SIG-M5 treated with dmso at 0.1 percent for 504 hours (cell line): ENCODE measurements around the gene GAA.
"Not testable (repeated sequence)": the region's sequence is repeated elsewhere in the genome, so short reads cannot be mapped to it uniquely, and the experiment has no call there.

ENCODE experiments used
- DNase-seq: peaks from one replicate; lab custom pipeline; 2025; ENCODE audit not compliant: unreplicated experiment; lab: John Stamatoyannopoulos, UW

Gene GAA

GRCh38 chr17:80082403-80083135, 18.8 kb upstream of the GAA start:
- DNase-seq = peak; percentile 81

- no peak for DNase-seq
Measured at GRCh38 chr17:80083136-80083661, 18.2 kb upstream of the GAA start.

GRCh38 chr17:80084773-80085172, 16.6 kb upstream of the GAA start:
- DNase-seq = no peak

GRCh38 chr17:80086081-80086480, 15.3 kb upstream of the GAA start:
- DNase-seq = no peak

GRCh38 chr17:80086616-80087015, 14.8 kb upstream of the GAA start:
- no peak for DNase-seq

GRCh38 chr17:80087346-80088265, 13.8 kb upstream of the GAA start:
- DNase-seq = no peak

- no peak for DNase-seq
Measured at GRCh38 chr17:80089762-80090161, 11.6 kb upstream of the GAA start.

DNA sequence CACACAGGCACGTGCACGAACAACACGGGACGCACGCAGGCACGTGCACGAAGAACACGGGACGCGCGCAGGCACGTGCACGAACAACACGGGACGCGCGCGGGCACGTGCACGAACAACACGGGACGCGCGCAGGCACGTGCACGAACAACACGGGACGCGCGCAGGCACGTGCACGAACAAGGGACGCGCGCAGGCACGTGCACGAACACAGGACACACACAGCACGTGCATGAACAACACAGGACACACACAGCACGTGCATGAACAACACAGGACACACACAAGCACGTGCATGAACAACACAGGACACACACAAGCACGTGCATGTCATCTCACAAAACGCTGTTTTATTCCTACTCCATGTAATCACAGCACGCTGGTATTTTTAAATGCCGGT, 11.2 kb upstream of the GAA start:
- DNase-seq = not testable (repeated sequence)

- DNase-seq = no peak
Measured at GRCh38 chr17:80091376-80091775, 10.0 kb upstream of the GAA start.

- peak; percentile 92 for DNase-seq
Measured at GRCh38 chr17:80092959-80093358, 8.4 kb upstream of the GAA start.

GRCh38 chr17:80095038-80095843, 6.1 kb upstream of the GAA start:
- no peak for DNase-seq

DNA sequence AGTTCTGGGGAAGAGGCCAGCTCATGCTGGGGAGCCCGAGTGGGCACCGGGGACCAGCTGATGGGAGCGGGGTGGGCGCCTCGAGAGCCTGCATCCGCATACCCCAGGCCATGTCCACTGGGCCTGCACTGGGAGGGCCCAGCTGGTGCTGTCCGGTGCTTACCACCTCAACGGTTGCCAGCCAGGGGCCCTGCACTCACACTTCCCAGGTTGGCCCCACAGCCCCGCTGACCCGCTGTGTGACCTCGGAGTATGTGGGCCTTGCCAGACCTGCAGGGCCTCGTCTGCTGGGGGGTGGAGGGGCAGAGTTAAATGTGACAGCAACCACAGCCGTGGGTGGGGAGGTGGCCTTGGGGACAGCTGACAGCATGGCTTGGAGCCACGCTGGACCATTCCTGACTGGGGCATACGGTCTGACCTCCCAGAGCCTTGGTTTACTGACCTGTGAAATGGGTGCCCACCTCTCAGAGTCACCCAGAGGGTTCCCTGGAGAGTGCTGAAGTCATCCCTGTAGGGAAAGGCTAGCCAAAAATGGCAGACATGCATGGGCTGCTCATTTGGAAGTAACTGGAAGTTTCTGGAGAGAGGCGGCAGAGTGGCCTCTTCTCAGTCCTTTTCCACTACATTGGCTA, 5.4 kb upstream of the GAA start:
- DNase-seq = no peak

DNA sequence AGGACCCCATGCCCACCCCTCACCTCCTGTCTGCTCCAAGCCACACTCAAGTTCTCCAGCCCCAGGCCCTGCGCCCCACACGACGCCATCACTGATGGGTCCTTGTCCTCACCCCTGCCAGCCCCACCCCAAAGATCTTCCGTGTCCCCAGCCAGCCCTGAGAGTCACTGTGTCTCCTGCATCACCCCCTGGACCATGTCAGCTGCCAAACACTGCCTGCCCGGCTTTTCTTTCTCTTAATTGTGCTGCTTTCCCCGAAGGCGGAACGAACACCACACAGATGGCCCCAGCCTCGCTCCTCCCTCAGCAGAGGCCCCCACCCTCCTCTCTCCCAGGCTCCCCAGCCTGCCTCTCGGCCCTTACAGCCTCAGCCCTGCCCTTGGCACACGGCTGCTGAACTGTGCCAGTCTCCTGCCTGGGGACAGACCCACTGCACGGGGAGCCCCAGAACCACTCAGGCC, 4.8 kb upstream of the GAA start:
- DNase-seq = no peak

GRCh38 chr17:80097127-80097621, 4.2 kb upstream of the GAA start:
- DNase-seq = no peak

GRCh38 chr17:80097844-80098691, 3.3 kb upstream of the GAA start:
- DNase-seq = no peak

DNA sequence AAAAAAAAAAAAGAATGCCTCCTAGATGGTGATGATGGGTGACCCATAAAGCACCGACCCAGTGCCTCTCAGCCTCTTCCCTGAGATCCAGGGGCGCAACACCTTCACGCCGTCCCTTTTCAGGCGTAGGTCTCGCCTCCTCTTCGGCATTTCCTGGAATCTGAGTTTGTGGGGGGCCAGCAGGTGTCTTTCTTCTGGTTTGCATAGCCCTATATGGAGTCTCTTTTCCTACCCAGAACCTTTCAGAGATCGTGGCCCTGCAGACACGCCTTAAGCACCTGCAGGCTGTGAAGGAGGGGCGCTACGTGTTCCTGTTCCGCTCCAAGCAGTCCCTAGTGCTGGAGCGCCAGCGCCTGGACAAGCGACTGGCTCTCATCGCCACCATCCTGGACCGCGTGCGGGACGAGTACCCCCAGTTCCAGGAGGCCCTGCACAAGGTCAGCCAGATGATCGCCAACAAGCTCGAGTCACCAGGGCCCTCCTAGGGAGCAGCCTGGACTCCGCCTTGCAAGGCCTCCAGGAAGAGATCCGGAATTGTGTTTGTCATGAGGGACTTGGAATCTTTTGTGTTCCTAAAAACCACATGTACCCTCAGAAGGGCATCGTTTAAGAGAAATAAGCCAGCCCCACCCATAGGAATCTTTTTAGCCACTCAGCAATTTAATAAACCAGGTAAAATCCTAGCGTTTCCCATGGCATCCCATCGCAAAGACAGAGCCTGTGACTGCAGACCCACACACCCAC, 1.9 kb upstream of the GAA start:
- no peak for DNase-seq

GRCh38 chr17:80100035-80100323, 1.4 kb upstream of the GAA start:
- DNase-seq = no peak

DNA sequence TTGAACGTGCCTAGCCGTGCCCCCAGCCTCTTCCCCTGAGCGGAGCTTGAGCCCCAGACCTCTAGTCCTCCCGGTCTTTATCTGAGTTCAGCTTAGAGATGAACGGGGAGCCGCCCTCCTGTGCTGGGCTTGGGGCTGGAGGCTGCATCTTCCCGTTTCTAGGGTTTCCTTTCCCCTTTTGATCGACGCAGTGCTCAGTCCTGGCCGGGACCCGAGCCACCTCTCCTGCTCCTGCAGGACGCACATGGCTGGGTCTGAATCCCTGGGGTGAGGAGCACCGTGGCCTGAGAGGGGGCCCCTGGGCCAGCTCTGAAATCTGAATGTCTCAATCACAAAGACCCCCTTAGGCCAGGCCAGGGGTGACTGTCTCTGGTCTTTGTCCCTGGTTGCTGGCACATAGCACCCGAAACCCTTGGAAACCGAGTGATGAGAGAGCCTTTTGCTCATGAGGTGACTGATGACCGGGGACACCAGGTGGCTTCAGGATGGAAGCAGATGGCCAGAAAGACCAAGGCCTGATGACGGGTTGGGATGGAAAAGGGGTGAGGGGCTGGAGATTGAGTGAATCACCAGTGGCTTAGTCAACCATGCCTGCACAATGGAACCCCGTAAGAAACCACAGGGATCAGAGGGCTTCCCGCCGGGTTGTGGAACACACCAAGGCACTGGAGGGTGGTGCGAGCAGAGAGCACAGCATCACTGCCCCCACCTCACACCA, 724 bp downstream of the GAA start:
- DNase-seq = peak; percentile 82
